SK-N-SH (cell line): Measurements from ENCODE around the gene ALPK3. TPM values are rescaled to one million over a fixed set of nuclear protein-coding genes. Genes with fewer than 3 reads are reported as not detected.

Source experiments
- CTCF ChIA-PET: fragments of 300-600, 350-600 bp; formaldehyde crosslinking; extraction: SDS; loops from one replicate; lab custom pipeline; 2021; lab: Yijun Ruan, JAX
- POLR2A ChIA-PET: fragments of 350-600 bp; sonication (Branson Sonifier 250); formaldehyde crosslinking; extraction: SDS; loops from one replicate; lab custom pipeline; 2020; ENCODE audit warnings: antibody characterized with exemption, inconsistent platforms; lab: Yijun Ruan, JAX
- DNase-seq: peaks from one replicate; pipeline ENCODE4 v3.0.0; 2012
- H2AFZ ChIP-seq: fragments of 200-600 bp; sonication (generic); 2 replicates; pipeline ENCODE4 v1.8.1; 2016; ENCODE audit warnings: antibody characterized with exemption, mild to moderate bottlenecking, low read depth
- H3F3A ChIP-seq: fragments of 200-600 bp; sonication (generic); replicated peaks from 2 replicates; pipeline ENCODE3; 2016; ENCODE audit warnings: antibody characterized with exemption, mild to moderate bottlenecking; ENCODE audit not compliant: insufficient read depth
- H3K27ac ChIP-seq, 2 experiments: fragments of 200-500 bp in 1 of 2; fragments of 200-600 bp in 1 of 2; sonication (Bioruptor generic) in 1 of 2; sonication (generic), shearing (Covaris generic) in 1 of 2; 2 replicates each; pipeline versions ENCODE4 v1.5.1 to v1.6.1; 2014 to 2016; ENCODE audit warnings: low read depth in 2 of 2, inconsistent platforms in 1 of 2, low read length in 1 of 2, mild to moderate bottlenecking in 1 of 2, mixed read lengths in 1 of 2
- H3K27me3 ChIP-seq: fragments of 200-600 bp; sonication (generic), shearing (Covaris generic); 2 replicates; pipeline ENCODE4 v1.6.1; 2016; ENCODE audit warnings: mixed run types; ENCODE audit not compliant: insufficient read depth
- H3K36me3 ChIP-seq, 2 experiments: fragments of 200-500 bp in 1 of 2; fragments of 200-600 bp in 1 of 2; sonication (Bioruptor generic) in 1 of 2; sonication (generic) in 1 of 2; replicated peaks in 1 of 2; 2 replicates each; pipeline versions ENCODE3 to v1.5.1; 2014 to 2016; ENCODE audit warnings: low read length in 1 of 2, mild to moderate bottlenecking in 1 of 2; ENCODE audit not compliant: insufficient read depth in 2 of 2, control insufficient read depth in 1 of 2
- H3K4me1 ChIP-seq, 2 experiments: fragments of 200-500 bp in 1 of 2; fragments of 200-600 bp in 1 of 2; sonication (Bioruptor generic) in 1 of 2; sonication (generic), shearing (Covaris generic) in 1 of 2; 2 replicates each; pipeline versions ENCODE4 v1.5.1 to v1.6.1; 2014 to 2016; ENCODE audit warnings: low read depth in 1 of 2, low read length in 1 of 2, mixed run types in 1 of 2; ENCODE audit not compliant: insufficient read depth in 2 of 2, control insufficient read depth in 1 of 2
- H3K4me2 ChIP-seq: fragments of 200-600 bp; sonication (generic), shearing (Covaris generic); 2 replicates; pipeline ENCODE4 v1.6.1; 2017; ENCODE audit warnings: mixed run types
- H3K4me3 ChIP-seq, 2 experiments: fragments of 200-500 bp in 1 of 2; fragments of 200-600 bp in 1 of 2; sonication (Bioruptor generic) in 1 of 2; sonication (generic), shearing (Covaris generic) in 1 of 2; 2 replicates each; pipeline versions ENCODE4 v1.5.1 to v1.8.1; 2014 to 2016; ENCODE audit warnings: low read depth in 2 of 2, inconsistent platforms in 1 of 2, low read length in 1 of 2, mild to moderate bottlenecking in 1 of 2, mixed read lengths in 1 of 2, moderate library complexity in 1 of 2
- H3K79me2 ChIP-seq: fragments of 200-600 bp; sonication (generic); 2 replicates; pipeline ENCODE4 v1.8.1; 2017; ENCODE audit warnings: mild to moderate bottlenecking; ENCODE audit not compliant: insufficient read depth
- H3K9ac ChIP-seq: fragments of 200-600 bp; sonication (generic); 2 replicates; pipeline ENCODE4 v1.6.1; 2017; ENCODE audit warnings: mixed run types
- H3K9me2 ChIP-seq: fragments of 200-600 bp; sonication (generic); 2 replicates; pipeline ENCODE4 v1.6.1; 2017; ENCODE audit warnings: mixed run types
- H3K9me3 ChIP-seq: fragments of 200-600 bp; sonication (generic); 2 replicates; pipeline ENCODE4 v1.6.1; 2017; ENCODE audit warnings: mixed run types, mild to moderate bottlenecking, moderate library complexity
- H4K20me1 ChIP-seq: fragments of 200-600 bp; sonication (generic); 2 replicates; pipeline ENCODE4 v1.6.1; 2017; ENCODE audit warnings: mild to moderate bottlenecking, mixed run types; ENCODE audit not compliant: insufficient read depth
- CHD2 ChIP-seq: fragments of 150-350 bp; IDR thresholded peaks from 2 replicates; pipeline ENCODE4 v1.6.1; 2018; ENCODE audit warnings: low read length; ENCODE audit not compliant: partially characterized antibody
- ELF1 ChIP-seq: IDR thresholded peaks from 2 replicates; pipeline ENCODE4 v1.4.0; 2012
- EP300 ChIP-seq, 2 experiments: IDR thresholded peaks; 2 replicates each; pipeline versions ENCODE4 v1.4.0 to v1.6.1; 2012; ENCODE audit warnings: borderline replicate concordance in 1 of 2, low read depth in 1 of 2, low read length in 1 of 2
- EZH2phosphoT487 ChIP-seq: fragments of 200-600 bp; sonication (generic); IDR thresholded peaks from 2 replicates; pipeline ENCODE4 v1.6.1; 2017; ENCODE audit warnings: low read depth, mixed run types, mild to moderate bottlenecking, antibody characterized with exemption, moderate library complexity, borderline replicate concordance
- FOSL2 ChIP-seq: IDR thresholded peaks from 2 replicates; pipeline ENCODE4 v1.4.0; 2012; ENCODE audit warnings: low read depth, mild to moderate bottlenecking, moderate library complexity, borderline replicate concordance
- FOXJ3 ChIP-seq: sonication (generic); formaldehyde crosslinking; IDR thresholded peaks from 2 replicates; pipeline ENCODE4 v1.5.1; 2020; ENCODE audit warnings: mild to moderate bottlenecking, missing genetic modification reagents
- FOXM1 ChIP-seq: IDR thresholded peaks from 2 replicates; pipeline ENCODE4 v1.4.0; 2012; ENCODE audit warnings: low read depth, mild to moderate bottlenecking
- GABPA ChIP-seq: IDR thresholded peaks from 2 replicates; pipeline ENCODE4 v1.4.0; 2012; ENCODE audit warnings: low read depth, mild to moderate bottlenecking
- GATA2 ChIP-seq: sonication (generic); formaldehyde crosslinking; IDR thresholded peaks from 2 replicates; pipeline ENCODE4 v1.5.0; 2020; ENCODE audit warnings: mild to moderate bottlenecking, missing genetic modification reagents
- NFIC ChIP-seq: IDR thresholded peaks from 2 replicates; pipeline ENCODE4 v1.4.0; 2012; ENCODE audit warnings: borderline replicate concordance
- NRF1 ChIP-seq: IDR thresholded peaks from 2 replicates; pipeline ENCODE4 v1.6.1; 2012; ENCODE audit warnings: low read depth, mild to moderate bottlenecking, low read length
- PBX3 ChIP-seq: IDR thresholded peaks from 2 replicates; pipeline ENCODE4; 2012
- RCOR1 ChIP-seq: fragments of 150-350 bp; IDR thresholded peaks from 2 replicates; pipeline ENCODE4 v1.6.1; 2017; ENCODE audit warnings: antibody characterized with exemption, low read length
- REST ChIP-seq: IDR thresholded peaks from 2 replicates; pipeline ENCODE4 v1.6.1; 2012; ENCODE audit warnings: mild to moderate bottlenecking, low read depth, low read length, moderate library complexity
- SMC3 ChIP-seq: IDR thresholded peaks from 2 replicates; pipeline ENCODE4 v1.6.1; 2012; ENCODE audit warnings: low read depth, low read length, improper control_type of control experiment
- USF2 ChIP-seq: fragments of 150-350 bp; IDR thresholded peaks from 2 replicates; pipeline ENCODE4 v1.6.1; 2017; ENCODE audit warnings: antibody characterized with exemption, low read length, low read depth, borderline replicate concordance
- YY1 ChIP-seq: IDR thresholded peaks from 2 replicates; pipeline ENCODE4 v1.4.0; 2012; ENCODE audit warnings: low read depth, mild to moderate bottlenecking
- polyA plus RNA-seq, 3 experiments: library from polyadenylated mRNA; depleted of rRNA; stranded (reverse); fragments of >200 nt; gene quantifications; 2 replicates each; pipeline ENCODE4 v1.2.3, GENCODE V29; 2012
- TF ChIP-seq, protein P1 (sequence below): fragments of 200-600 bp; sonication (generic); IDR thresholded peaks from 2 replicates; pipeline ENCODE4 v1.6.1; 2017; ENCODE audit warnings: antibody characterized with exemption, mild to moderate bottlenecking, moderate library complexity

ALPK3 gene
- polyA plus RNA-seq, 1 of the 3 experiments (the other 2 are of a cell fraction), result 0.16 TPM

DNA sequence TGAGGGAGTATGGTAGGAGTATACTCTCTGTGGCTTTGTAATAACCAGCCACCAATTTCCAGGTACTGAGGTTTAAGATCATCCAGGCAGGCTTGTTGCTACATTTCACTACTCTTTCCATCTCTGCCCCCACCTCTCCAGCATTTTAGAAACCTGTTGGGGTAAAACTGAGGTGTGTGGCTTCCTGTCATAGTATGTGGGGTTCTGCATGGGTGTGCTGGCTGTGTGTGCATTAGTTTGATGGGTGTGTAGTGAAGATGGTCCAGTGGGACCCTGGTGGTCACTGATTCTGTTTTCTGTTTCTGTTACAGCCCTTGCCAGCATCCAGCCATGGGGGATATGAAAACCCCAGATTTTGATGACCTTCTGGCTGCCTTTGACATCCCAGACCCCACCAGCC lies 34.8 kb upstream of the ALPK3 start:
- Histone ChIP-seq H2AFZ (no peak overlapping the region), H3K4me3 (no peak overlapping the region), H3K9me2 (no peaks in the 10 kb centered on the region), H3F3A (peaks cover 13% of the 10 kb centered on the region), H3K9ac (no peak overlapping the region), H3K9me3 (no peaks in the 10 kb centered on the region), H3K27ac (no peak overlapping the region), H3K36me3 (peaks cover 45 to 49% of the 10 kb centered on the region in 2 experiments), H3K4me2 (no peak overlapping the region), H4K20me1 (peaks cover 19% of the 10 kb centered on the region), H3K4me1 (peaks cover 0 to 2% of the 10 kb centered on the region in 2 experiments; a peak in 1 of 4 replicates), H3K79me2 (peaks cover 76% of the 10 kb centered on the region), H3K27me3 (no peaks in the 10 kb centered on the region)
- TF ChIP-seq CHD2, result no peak
- no peak for TF ChIP-seq ELF1
- TF ChIP-seq EP300 (IDR thresholded peaks at IDR 0.05; ENCODE audit: borderline replicate concordance in 1 of 2, low read depth in 1 of 2, low read length in 1 of 2), result no peak
- TF ChIP-seq FOXM1, result no peak
- no peak for TF ChIP-seq YY1
- no peak for TF ChIP-seq GABPA
- TF ChIP-seq NRF1, result no peak
- TF ChIP-seq, protein P1, sequence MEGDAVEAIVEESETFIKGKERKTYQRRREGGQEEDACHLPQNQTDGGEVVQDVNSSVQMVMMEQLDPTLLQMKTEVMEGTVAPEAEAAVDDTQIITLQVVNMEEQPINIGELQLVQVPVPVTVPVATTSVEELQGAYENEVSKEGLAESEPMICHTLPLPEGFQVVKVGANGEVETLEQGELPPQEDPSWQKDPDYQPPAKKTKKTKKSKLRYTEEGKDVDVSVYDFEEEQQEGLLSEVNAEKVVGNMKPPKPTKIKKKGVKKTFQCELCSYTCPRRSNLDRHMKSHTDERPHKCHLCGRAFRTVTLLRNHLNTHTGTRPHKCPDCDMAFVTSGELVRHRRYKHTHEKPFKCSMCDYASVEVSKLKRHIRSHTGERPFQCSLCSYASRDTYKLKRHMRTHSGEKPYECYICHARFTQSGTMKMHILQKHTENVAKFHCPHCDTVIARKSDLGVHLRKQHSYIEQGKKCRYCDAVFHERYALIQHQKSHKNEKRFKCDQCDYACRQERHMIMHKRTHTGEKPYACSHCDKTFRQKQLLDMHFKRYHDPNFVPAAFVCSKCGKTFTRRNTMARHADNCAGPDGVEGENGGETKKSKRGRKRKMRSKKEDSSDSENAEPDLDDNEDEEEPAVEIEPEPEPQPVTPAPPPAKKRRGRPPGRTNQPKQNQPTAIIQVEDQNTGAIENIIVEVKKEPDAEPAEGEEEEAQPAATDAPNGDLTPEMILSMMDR, result no peak
- no peak for TF ChIP-seq EZH2phosphoT487
- no peak for TF ChIP-seq FOSL2
- no peak for TF ChIP-seq NFIC
- TF ChIP-seq GATA2 (CRISPR knock-in tag), result no peak
- TF ChIP-seq REST, result no peak
- no peak for TF ChIP-seq RCOR1
- no peak for TF ChIP-seq USF2
- no peak for TF ChIP-seq FOXJ3 (CRISPR knock-in tag)
- TF ChIP-seq SMC3, result no peak
- TF ChIP-seq PBX3, result no peak
- ChIA-PET POLR2A (no interaction called here), CTCF (no interaction called here)
- no peak for DNase-seq
